Lower lobe of right lung (tissue), 2 donors: ENCODE results near the gene UBE2D1. TPM values are rescaled to one million over a fixed set of nuclear protein-coding genes. Genes with fewer than 3 reads are reported as not detected.

ENCODE experiments used
- ATAC-seq, 2 donors: fragments of 200-7000 bp; cut with Tn5 transposase; one replicate each; pipeline ENCODE4 v1.9.1; 2020 to 2022; ENCODE audit warnings: mild to moderate bottlenecking in 2 of 2, moderate library complexity in 2 of 2
- DNase-seq: peaks from one replicate; pipeline ENCODE4 v3.0.0-alpha.2; 2020
- H3K27ac ChIP-seq: fragments of 200-600 bp; one replicate; pipeline ENCODE4 v1.8.0; 2022
- H3K27me3 ChIP-seq: fragments of 200-600 bp; one replicate; pipeline ENCODE4 v1.8.0; 2022; ENCODE audit warnings: low read depth
- H3K36me3 ChIP-seq: fragments of 200-600 bp; one replicate; pipeline ENCODE4 v1.8.0; 2022; ENCODE audit warnings: mild to moderate bottlenecking
- H3K4me1 ChIP-seq: fragments of 200-600 bp; one replicate; pipeline ENCODE4 v1.8.0; 2022
- H3K4me3 ChIP-seq: fragments of 200-600 bp; one replicate; pipeline ENCODE4 v1.8.0; 2022; ENCODE audit warnings: mild to moderate bottlenecking
- H3K9me3 ChIP-seq: fragments of 200-600 bp; one replicate; pipeline ENCODE4 v1.8.0; 2022
- intact Hi-C: fragments of 100-400 bp; cut with DNase I; formaldehyde crosslinking; loops from one replicate; pipeline ENCODE4 v1.11.0; 2022
- total RNA-seq: library from RNA; stranded (reverse); fragmentation: NEBNext Ultra II Directional; extraction: Animal tissue kit (Norgen Biotek cat#: 25700); gene quantifications from one replicate; pipeline ENCODE4 v1.2.1, GENCODE V29; 2021
- TF ChIP-seq, protein P1 (sequence below): fragments of 200-600 bp; IDR thresholded peaks from one replicate; pipeline ENCODE4 v1.8.0; 2022; ENCODE audit warnings: antibody characterized with exemption, mild to moderate bottlenecking
- donor health status: DM: no; HTN: yes; CAD: no; lungs with severe emphysema.

The UBE2D1 gene
- total RNA-seq, 1 donor from 2014 or later, result 22.9 TPM

DNA sequence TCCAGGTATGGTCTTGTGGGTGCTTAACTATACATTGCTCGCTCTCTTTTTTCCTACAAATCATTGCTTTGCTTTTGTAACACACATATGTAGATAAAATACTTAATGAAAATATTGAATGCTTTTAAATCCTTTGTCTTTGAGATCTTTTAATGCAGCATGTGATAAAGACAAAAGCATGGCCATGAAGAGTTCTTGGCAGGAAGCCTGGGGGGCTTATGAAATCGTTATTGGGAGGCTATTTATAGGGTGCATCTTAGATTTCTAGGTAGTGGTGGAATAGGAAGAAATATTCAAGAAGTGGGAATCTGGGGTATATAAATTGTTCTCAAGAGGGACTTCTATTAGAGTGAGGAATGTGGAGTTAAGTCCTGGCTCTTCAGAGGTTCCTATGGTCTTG is 21.9 kb downstream of the UBE2D1 start:
- Histone ChIP-seq H3K4me3 (no peak overlapping the region), H3K27ac (no peak overlapping the region), H3K36me3 (peaks cover 6% of the 10 kb centered on the region), H3K27me3 (no peaks in the 10 kb centered on the region), H3K4me1 (peaks cover 5% of the 10 kb centered on the region), H3K9me3 (no peaks in the 10 kb centered on the region)
- TF ChIP-seq, protein P1, sequence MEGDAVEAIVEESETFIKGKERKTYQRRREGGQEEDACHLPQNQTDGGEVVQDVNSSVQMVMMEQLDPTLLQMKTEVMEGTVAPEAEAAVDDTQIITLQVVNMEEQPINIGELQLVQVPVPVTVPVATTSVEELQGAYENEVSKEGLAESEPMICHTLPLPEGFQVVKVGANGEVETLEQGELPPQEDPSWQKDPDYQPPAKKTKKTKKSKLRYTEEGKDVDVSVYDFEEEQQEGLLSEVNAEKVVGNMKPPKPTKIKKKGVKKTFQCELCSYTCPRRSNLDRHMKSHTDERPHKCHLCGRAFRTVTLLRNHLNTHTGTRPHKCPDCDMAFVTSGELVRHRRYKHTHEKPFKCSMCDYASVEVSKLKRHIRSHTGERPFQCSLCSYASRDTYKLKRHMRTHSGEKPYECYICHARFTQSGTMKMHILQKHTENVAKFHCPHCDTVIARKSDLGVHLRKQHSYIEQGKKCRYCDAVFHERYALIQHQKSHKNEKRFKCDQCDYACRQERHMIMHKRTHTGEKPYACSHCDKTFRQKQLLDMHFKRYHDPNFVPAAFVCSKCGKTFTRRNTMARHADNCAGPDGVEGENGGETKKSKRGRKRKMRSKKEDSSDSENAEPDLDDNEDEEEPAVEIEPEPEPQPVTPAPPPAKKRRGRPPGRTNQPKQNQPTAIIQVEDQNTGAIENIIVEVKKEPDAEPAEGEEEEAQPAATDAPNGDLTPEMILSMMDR, result no peak
- ATAC-seq (no peak), DNase-seq (no peak)
- intact Hi-C loops, result no loop called here

GRCh38 chr10:58358314-58358933 is 23.6 kb downstream of the UBE2D1 start:
- Histone ChIP-seq H3K4me3 (no peak overlapping the region), H3K9me3 (no peaks in the 10 kb centered on the region), H3K4me1 (peaks cover 5% of the 10 kb centered on the region), H3K27ac (no peak overlapping the region), H3K36me3 (peaks cover 11% of the 10 kb centered on the region), H3K27me3 (no peaks in the 10 kb centered on the region)
- ATAC-seq (no peak), DNase-seq (no peak)
- intact Hi-C loops, result no loop called here
- TF ChIP-seq, protein P1, result no peak

- Histone ChIP-seq H3K4me1 (peaks cover 5% of the 10 kb centered on the region), H3K27ac (no peak overlapping the region), H3K27me3 (no peaks in the 10 kb centered on the region), H3K4me3 (no peak overlapping the region), H3K36me3 (peaks cover 13% of the 10 kb centered on the region), H3K9me3 (no peaks in the 10 kb centered on the region)
- ATAC-seq (no peak), DNase-seq (no peak)
- TF ChIP-seq, protein P1, result no peak
- intact Hi-C loops, result no loop called here
Observed at GRCh38 chr10:58358947-58359346, 24.1 kb downstream of the UBE2D1 start.

- ATAC-seq, result no peak
- DNase-seq, result no peak
- H3K27me3 ChIP-seq, result no peaks in the 10 kb centered on the region
- TF ChIP-seq, protein P1, result no peak
- peaks cover 19% of the 10 kb centered on the region for H3K36me3 ChIP-seq
- no peaks in the 10 kb centered on the region for H3K9me3 ChIP-seq
- intact Hi-C loops, result no loop called here
- no peak overlapping the region for H3K27ac ChIP-seq
- peaks cover 5% of the 10 kb centered on the region for H3K4me1 ChIP-seq
- H3K4me3 ChIP-seq, result no peak overlapping the region
Observed at GRCh38 chr10:58359541-58359940, 24.7 kb downstream of the UBE2D1 start.

DNA sequence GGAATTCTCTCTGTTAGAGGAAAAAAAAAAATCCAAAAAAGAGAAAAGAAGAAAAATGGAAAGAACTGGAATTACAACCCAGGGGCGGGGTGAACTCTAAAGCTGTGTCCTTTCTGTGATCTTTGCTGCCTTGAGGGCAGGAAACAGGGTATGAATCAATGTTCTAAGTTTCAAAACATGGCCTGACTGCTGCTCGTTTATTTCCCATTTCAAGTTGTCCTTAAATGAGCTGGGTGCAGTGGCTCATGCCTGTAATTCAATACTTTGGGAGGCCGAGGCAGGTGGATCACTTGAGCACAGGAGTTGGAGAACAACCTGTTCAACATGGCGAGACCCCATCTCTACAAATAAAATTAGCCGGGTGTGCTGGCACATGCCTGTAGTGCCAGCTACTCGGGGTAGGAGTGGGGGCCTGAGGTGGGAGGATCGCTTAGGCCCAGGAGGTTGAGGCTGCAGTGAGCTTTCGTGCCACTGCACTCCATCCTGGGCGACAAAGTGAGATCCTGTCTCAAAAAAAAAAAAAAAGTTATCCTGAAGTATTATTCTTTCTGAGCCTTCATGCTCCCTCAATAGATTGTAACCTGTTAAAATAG is 25.7 kb downstream of the UBE2D1 start:
- peaks cover 20% of the 10 kb centered on the region for H3K36me3 ChIP-seq
- TF ChIP-seq, protein P1, result no peak
- no peaks in the 10 kb centered on the region for H3K9me3 ChIP-seq
- no peaks in the 10 kb centered on the region for H3K27me3 ChIP-seq
- intact Hi-C loops, result no loop called here
- H3K4me3 ChIP-seq, result no peak overlapping the region
- no peak for ATAC-seq
- no peak for DNase-seq
- peaks cover 5% of the 10 kb centered on the region for H3K4me1 ChIP-seq
- H3K27ac ChIP-seq, result no peak overlapping the region
